GM12878 (cell line): ENCODE data around the gene SERTAD1. TPM values are rescaled to one million over a fixed set of nuclear protein-coding genes. Genes with fewer than 3 reads are reported as not detected.

Experiments
- ATAC-seq: fragments of 200-7000 bp; cut with Tn5 transposase; 3 replicates; pipeline ENCODE4 v1.9.1; 2020; ENCODE audit warnings: mild to moderate bottlenecking, moderate library complexity
- BruUV-seq: library from RNA; stranded (reverse); fragments of 400-500 nt; replicated peaks from 2 replicates; lab custom pipeline; 2021; lab: Mats Ljungman, UMichigan
- CTCF ChIA-PET: fragments of 300-600 bp; sonication (Branson Sonifier 250); formaldehyde crosslinking; extraction: SDS; loops from one replicate; lab custom pipeline; 2021; ENCODE audit warnings: inconsistent platforms; lab: Yijun Ruan, JAX
- POLR2A ChIA-PET: fragments of 350-600 bp; formaldehyde crosslinking; extraction: SDS; loops from one replicate; lab custom pipeline; 2021; ENCODE audit warnings: inconsistent platforms; lab: Charles Lee
- RAD21 ChIA-PET: fragments of 300-600 bp; sonication (Branson Sonifier 250); formaldehyde crosslinking; loops from one replicate; lab custom pipeline; 2023; ENCODE audit warnings: antibody characterized with exemption; ENCODE audit not compliant: unreplicated experiment; lab: Charles Lee
- SMC1A ChIA-PET: fragments of 300-600 bp; sonication (Branson Sonifier 250); formaldehyde crosslinking; loops from one replicate; lab custom pipeline; 2023; ENCODE audit not compliant: unreplicated experiment, uncharacterized antibody; lab: Charles Lee
- DNase-seq: peaks from one replicate; pipeline ENCODE4 v3.0.0-alpha.2; 2011; ENCODE audit warnings: low read depth, low spot score
- FAIRE-seq: peaks from 3 replicates; lab custom pipeline; 2011; peaks lifted over from hg19 to GRCh38; lab: Jason Lieb, UNC
- H2AFZ ChIP-seq: 2 replicates; pipeline ENCODE4 v1.6.0; 2011; ENCODE audit warnings: low read depth, low read length, control low read depth; ENCODE audit not compliant: control insufficient read depth
- H3K27ac ChIP-seq: 2 replicates; pipeline ENCODE4 v1.5.1; 2011; ENCODE audit warnings: control low read depth; ENCODE audit not compliant: control insufficient read depth, insufficient read depth
- H3K27me3 ChIP-seq, 2 experiments: replicated peaks in 1 of 2; 2 replicates each; pipeline versions ENCODE4 v1.6.0 to v1.6.1; 2011; ENCODE audit warnings: low read length in 1 of 2; ENCODE audit not compliant: control insufficient read depth in 2 of 2, insufficient read depth in 2 of 2
- H3K36me3 ChIP-seq, 2 experiments: 2 replicates each; pipeline ENCODE4 v1.5.1; 2011; ENCODE audit warnings: low read length in 1 of 2; ENCODE audit not compliant: control insufficient read depth in 2 of 2, insufficient read depth in 2 of 2
- H3K4me1 ChIP-seq: 2 replicates; pipeline ENCODE4 v1.6.1; 2011; ENCODE audit warnings: mild to moderate bottlenecking, low read length, moderate library complexity, mixed read lengths; ENCODE audit not compliant: control insufficient read depth, insufficient read depth
- H3K4me2 ChIP-seq: 2 replicates; pipeline ENCODE4 v1.6.0; 2011; ENCODE audit warnings: control low read depth; ENCODE audit not compliant: control insufficient read depth, insufficient read depth
- H3K4me3 ChIP-seq: fragments of 200-600 bp; sonication (generic); 2 replicates; pipeline ENCODE4 v1.5.1; 2016
- H3K79me2 ChIP-seq: 2 replicates; pipeline ENCODE4 v1.6.0; 2011; ENCODE audit warnings: low read length; ENCODE audit not compliant: control insufficient read depth, insufficient read depth
- H3K9ac ChIP-seq: 2 replicates; pipeline ENCODE4 v1.8.0; 2011; ENCODE audit warnings: low read length, control low read depth, mixed read lengths; ENCODE audit not compliant: control insufficient read depth, insufficient read depth
- H3K9me3 ChIP-seq: replicated peaks from 3 replicates; pipeline ENCODE4 v1.5.1; 2011; ENCODE audit warnings: mild to moderate bottlenecking, low read length; ENCODE audit not compliant: control insufficient read depth, insufficient read depth
- H4K20me1 ChIP-seq: 2 replicates; pipeline ENCODE4 v1.6.0; 2011; ENCODE audit not compliant: control insufficient read depth, insufficient read depth
- ASH2L ChIP-seq: fragments of 300-600, 200-600 bp; sonication (generic); IDR thresholded peaks from 2 replicates; pipeline ENCODE4 v1.6.1; 2017; ENCODE audit warnings: low read depth, mild to moderate bottlenecking, borderline replicate concordance
- EGR1 ChIP-seq, 2 experiments: IDR thresholded peaks; 1 replicate in 1 of 2; 2 replicates in 1 of 2; pipeline ENCODE4 v1.6.1; 2011 to 2012; ENCODE audit warnings: low read depth in 2 of 2, low read length in 2 of 2, borderline replicate concordance in 1 of 2, mild to moderate bottlenecking in 1 of 2, moderate library complexity in 1 of 2
- GATAD2B ChIP-seq: fragments of 450-650 bp; conservative IDR thresholded peaks from 2 replicates; pipeline ENCODE4 v1.6.1; 2017; ENCODE audit warnings: low read depth, mild to moderate bottlenecking, moderate library complexity
- HDGF ChIP-seq: fragments of 450-650 bp; IDR thresholded peaks from 2 replicates; pipeline ENCODE4 v1.6.1; 2016; ENCODE audit warnings: antibody characterized with exemption
- IRF4 ChIP-seq: IDR thresholded peaks from 2 replicates; pipeline ENCODE4 v1.6.1; 2011; ENCODE audit warnings: low read depth, low read length
- MTA3 ChIP-seq: IDR thresholded peaks from 2 replicates; pipeline ENCODE4 v1.6.1; 2012; ENCODE audit warnings: low read length, inconsistent platforms, borderline replicate concordance
- NFYB ChIP-seq: IDR thresholded peaks from 2 replicates; pipeline ENCODE4 v1.6.1; 2011; ENCODE audit warnings: low read depth, mild to moderate bottlenecking, low read length, improper control_type of control experiment, moderate library complexity; ENCODE audit not compliant: insufficient read depth
- SREBF1 ChIP-seq: IDR thresholded peaks from 2 replicates; pipeline ENCODE4 v1.6.1; 2012; ENCODE audit warnings: mild to moderate bottlenecking, low read length
- TCF3 ChIP-seq: IDR thresholded peaks from 2 replicates; pipeline ENCODE4 v1.6.1; 2012; ENCODE audit warnings: low read depth, mild to moderate bottlenecking, low read length, borderline replicate concordance; ENCODE audit not compliant: insufficient read depth
- WRNIP1 ChIP-seq: IDR thresholded peaks from 2 replicates; pipeline ENCODE4 v1.6.1; 2011; ENCODE audit warnings: low read depth, low read length, improper control_type of control experiment, borderline replicate concordance
- ZBED1 ChIP-seq: IDR thresholded peaks from 2 replicates; pipeline ENCODE4 v1.6.1; 2016; ENCODE audit warnings: borderline replicate concordance
- ZNF217 ChIP-seq: fragments of 450-650 bp; IDR thresholded peaks from 2 replicates; pipeline ENCODE4 v1.6.1; 2017; ENCODE audit warnings: antibody characterized with exemption, mild to moderate bottlenecking
- WGBS: methylation state at CpG from one replicate; pipeline ENCODE4 v1.1.6; 2016; ENCODE audit warnings: low lambda C conversion rate; ENCODE audit not compliant: insufficient replicate concordance, insufficient coverage; ENCODE audit errors: missing lambda C conversion rate; 5-methylcytosine and 5-hydroxymethylcytosine counted together
- in situ Hi-C: fragments of 300-500 bp; cut with MboI; formaldehyde crosslinking; loops from 9 replicates; pipeline ENCODE4 v1.14.3; 2018; ENCODE audit warnings: mixed read lengths
- intact Hi-C: fragments of 100-400 bp; cut with micrococcal nuclease; formaldehyde crosslinking; loops from one replicate; pipeline ENCODE4 v1.14.2; 2022; ENCODE audit not compliant: unreplicated experiment
- polyA plus RNA-seq, 11 experiments: library from polyadenylated mRNA; depleted of rRNA in 4 of 11; unstranded in 6 of 11; stranded (reverse) in 5 of 11; fragments of >200 nt; fragmentation: Nextera tagmentation in 4 of 11; fragmentation: Illumina TruSeq in 1 of 11; extraction: Ambion mirVana in 4 of 11; extraction: Trizol in 1 of 11; gene quantifications; 1 replicate in 1 of 11; 2 replicates in 10 of 11; pipeline versions ENCODE4 v1.2.1 to v1.2.3, GENCODE V29; 2011 to 2016; ENCODE audit warnings: inconsistent platforms in 2 of 11, missing spikeins in 2 of 11, low read depth in 1 of 11
- total RNA-seq, 4 experiments: library from RNA; depleted of rRNA in 3 of 4; stranded (reverse); fragments of >200 nt in 3 of 4; fragmentation: Illumina TruSeq in 1 of 4; extraction: Trizol in 1 of 4; gene quantifications; 2 replicates each; pipeline versions ENCODE4 v1.2.1 to v1.2.3, GENCODE V29; 2013 to 2021
- TF ChIP-seq, protein P1 (sequence below): IDR thresholded peaks from 2 replicates; pipeline ENCODE4 v1.6.1; 2011; ENCODE audit warnings: borderline replicate concordance, low read depth, mild to moderate bottlenecking, moderate library complexity, low read length; ENCODE audit not compliant: insufficient read depth, poor library complexity, severe bottlenecking
- TF ChIP-seq, protein P2 (sequence below): fragments of 450-650 bp; IDR thresholded peaks from 2 replicates; pipeline ENCODE4 v1.6.1; 2016; ENCODE audit warnings: mild to moderate bottlenecking
- TF ChIP-seq, protein P3 (sequence below): fragments of 450-650 bp; IDR thresholded peaks from 2 replicates; pipeline ENCODE4 v1.6.1; 2018; ENCODE audit warnings: mild to moderate bottlenecking, low read depth, moderate library complexity; ENCODE audit not compliant: partially characterized antibody

SERTAD1 gene
- total and polyA plus RNA-seq, 10 of the 15 experiments (the other 5 are each of a cell fraction or from before 2014, with no cell fraction given) = 0.23 to 14.2 (median 8.0) TPM

DNA sequence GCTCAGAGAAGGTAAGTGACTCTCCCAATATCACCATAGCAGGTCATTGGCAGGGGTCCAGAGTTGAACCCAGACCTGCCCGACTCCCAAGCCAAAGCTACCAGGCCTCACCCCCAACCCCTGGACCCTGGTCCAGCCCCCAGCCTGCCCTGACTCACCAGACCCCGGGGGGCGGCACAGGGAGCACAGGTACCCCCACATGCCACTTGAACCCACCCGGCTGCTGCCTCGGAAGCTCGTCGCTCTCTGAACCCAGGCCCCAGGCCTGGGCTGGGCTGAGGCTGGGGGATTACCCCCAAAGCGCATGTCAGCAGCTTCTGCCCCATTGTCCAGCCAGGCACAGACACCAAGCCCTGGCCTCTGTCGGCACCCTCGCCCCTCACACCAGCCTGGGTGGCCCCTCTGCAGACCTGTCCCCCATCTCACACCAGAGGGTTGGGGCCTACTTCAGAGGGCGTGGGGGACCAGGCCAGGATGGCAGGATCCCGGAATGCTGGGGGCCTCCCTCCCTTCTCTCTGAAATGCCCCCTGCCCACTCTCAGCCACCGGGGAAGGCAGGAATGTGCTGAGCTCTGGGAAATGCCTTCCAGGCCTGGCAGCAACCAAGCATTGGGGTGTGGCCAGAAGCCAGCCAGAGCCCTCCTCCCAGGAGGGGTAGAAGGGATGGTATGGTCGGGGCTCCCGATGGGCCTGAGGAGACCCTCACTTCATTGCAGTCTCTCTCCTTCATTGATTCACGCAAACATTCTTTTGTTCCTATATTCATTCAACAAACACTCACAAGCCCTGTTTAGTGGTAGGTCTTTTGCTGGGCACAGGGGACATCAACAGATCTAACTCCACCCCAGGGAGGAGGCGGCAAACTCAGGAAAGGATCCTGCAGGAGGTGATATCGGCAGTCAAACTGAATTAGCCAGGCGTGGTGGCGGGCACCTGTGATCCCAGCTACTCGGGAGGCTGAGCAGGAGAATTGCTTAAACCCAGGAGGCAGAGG lies 11.0 kb downstream of the SERTAD1 start:
- RAD21 ChIA-PET = interaction anchor here (0.9 kb wide), 1 partner anchor 28 kb away, joined by 3 read pairs; no protein-coding TSS in a partner anchor
- TF ChIP-seq TCF3 = no peak
- TF ChIP-seq EGR1 (IDR thresholded peaks at IDR 0.05; ENCODE audit: borderline replicate concordance in 1 of 2, low read depth in 2 of 2, low read length in 2 of 2) = no peak
- TF ChIP-seq MTA3 = no peak
- no peak for TF ChIP-seq ZBED1
- no peak for TF ChIP-seq HDGF
- no peak for TF ChIP-seq SREBF1
- TF ChIP-seq NFYB = no peak
- TF ChIP-seq, protein P1, sequence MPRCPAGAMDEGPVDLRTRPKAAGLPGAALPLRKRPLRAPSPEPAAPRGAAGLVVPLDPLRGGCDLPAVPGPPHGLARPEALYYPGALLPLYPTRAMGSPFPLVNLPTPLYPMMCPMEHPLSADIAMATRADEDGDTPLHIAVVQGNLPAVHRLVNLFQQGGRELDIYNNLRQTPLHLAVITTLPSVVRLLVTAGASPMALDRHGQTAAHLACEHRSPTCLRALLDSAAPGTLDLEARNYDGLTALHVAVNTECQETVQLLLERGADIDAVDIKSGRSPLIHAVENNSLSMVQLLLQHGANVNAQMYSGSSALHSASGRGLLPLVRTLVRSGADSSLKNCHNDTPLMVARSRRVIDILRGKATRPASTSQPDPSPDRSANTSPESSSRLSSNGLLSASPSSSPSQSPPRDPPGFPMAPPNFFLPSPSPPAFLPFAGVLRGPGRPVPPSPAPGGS = no peak
- no peak for TF ChIP-seq WRNIP1
- TF ChIP-seq, protein P2, sequence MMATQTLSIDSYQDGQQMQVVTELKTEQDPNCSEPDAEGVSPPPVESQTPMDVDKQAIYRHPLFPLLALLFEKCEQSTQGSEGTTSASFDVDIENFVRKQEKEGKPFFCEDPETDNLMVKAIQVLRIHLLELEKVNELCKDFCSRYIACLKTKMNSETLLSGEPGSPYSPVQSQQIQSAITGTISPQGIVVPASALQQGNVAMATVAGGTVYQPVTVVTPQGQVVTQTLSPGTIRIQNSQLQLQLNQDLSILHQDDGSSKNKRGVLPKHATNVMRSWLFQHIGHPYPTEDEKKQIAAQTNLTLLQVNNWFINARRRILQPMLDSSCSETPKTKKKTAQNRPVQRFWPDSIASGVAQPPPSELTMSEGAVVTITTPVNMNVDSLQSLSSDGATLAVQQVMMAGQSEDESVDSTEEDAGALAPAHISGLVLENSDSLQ = no peak
- TF ChIP-seq ASH2L = no peak
- TF ChIP-seq, protein P3, sequence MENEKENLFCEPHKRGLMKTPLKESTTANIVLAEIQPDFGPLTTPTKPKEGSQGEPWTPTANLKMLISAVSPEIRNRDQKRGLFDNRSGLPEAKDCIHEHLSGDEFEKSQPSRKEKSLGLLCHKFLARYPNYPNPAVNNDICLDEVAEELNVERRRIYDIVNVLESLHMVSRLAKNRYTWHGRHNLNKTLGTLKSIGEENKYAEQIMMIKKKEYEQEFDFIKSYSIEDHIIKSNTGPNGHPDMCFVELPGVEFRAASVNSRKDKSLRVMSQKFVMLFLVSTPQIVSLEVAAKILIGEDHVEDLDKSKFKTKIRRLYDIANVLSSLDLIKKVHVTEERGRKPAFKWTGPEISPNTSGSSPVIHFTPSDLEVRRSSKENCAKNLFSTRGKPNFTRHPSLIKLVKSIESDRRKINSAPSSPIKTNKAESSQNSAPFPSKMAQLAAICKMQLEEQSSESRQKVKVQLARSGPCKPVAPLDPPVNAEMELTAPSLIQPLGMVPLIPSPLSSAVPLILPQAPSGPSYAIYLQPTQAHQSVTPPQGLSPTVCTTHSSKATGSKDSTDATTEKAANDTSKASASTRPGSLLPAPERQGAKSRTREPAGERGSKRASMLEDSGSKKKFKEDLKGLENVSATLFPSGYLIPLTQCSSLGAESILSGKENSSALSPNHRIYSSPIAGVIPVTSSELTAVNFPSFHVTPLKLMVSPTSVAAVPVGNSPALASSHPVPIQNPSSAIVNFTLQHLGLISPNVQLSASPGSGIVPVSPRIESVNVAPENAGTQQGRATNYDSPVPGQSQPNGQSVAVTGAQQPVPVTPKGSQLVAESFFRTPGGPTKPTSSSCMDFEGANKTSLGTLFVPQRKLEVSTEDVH = no peak
- no peak for TF ChIP-seq GATAD2B
- TF ChIP-seq ZNF217 = no peak
- no peak for TF ChIP-seq IRF4
- in situ Hi-C loops = no loop called here
- FAIRE-seq = no peak
- Histone ChIP-seq H3K27me3 (no peaks in the 10 kb centered on the region), H3K36me3 (no peaks in the 10 kb centered on the region), H3K4me2 (no peak overlapping the region), H3K4me3 (no peak overlapping the region), H3K27ac (no peak overlapping the region), H2AFZ (no peak overlapping the region), H3K4me1 (peaks cover 44% of the 10 kb centered on the region), H4K20me1 (no peaks in the 10 kb centered on the region), H3K9ac (no peak overlapping the region), H3K9me3 (no peaks in the 10 kb centered on the region), H3K79me2 (no peaks in the 10 kb centered on the region)
- no peak for DNase-seq
- WGBS = 92% methylated on average over 21 of the region's 21 CpGs
- SMC1A ChIA-PET = interaction anchor here (1.8 to 2.2 kb wide), 3 partner anchors 11 to 28 kb away, joined by 7 to 11 read pairs (median 8); partner anchors contain the start of gene SERTAD1
- no TSS peak for BruUV-seq
- ATAC-seq = no peak
- intact Hi-C loops = loop anchor here (5.0 kb wide), 1 partner anchor 58 kb away; no protein-coding TSS in a partner anchor
- CTCF ChIA-PET = interaction anchor here (0.7 to 2.2 kb wide), 7 partner anchors 11 to 276 kb away, joined by 3 to 7 read pairs (median 3); partner anchors contain the start of gene SERTAD1
- POLR2A ChIA-PET = interaction anchor here (0.6 to 1.6 kb wide), 4 partner anchors 9 to 129 kb away, joined by 3 to 7 read pairs (median 4); no protein-coding TSS in a partner anchor
